ENCODE measurements around the gene LDLRAD4.

The LDLRAD4 gene

GRCh38 chr18:13430663-13431062, 212.1 kb downstream of the LDLRAD4 start:
- DNase-seq (ENCODE audit: low read depth): no peak

GRCh38 chr18:13431886-13432285, 213.3 kb downstream of the LDLRAD4 start:
- no peak for DNase-seq (ENCODE audit: low read depth)

DNA sequence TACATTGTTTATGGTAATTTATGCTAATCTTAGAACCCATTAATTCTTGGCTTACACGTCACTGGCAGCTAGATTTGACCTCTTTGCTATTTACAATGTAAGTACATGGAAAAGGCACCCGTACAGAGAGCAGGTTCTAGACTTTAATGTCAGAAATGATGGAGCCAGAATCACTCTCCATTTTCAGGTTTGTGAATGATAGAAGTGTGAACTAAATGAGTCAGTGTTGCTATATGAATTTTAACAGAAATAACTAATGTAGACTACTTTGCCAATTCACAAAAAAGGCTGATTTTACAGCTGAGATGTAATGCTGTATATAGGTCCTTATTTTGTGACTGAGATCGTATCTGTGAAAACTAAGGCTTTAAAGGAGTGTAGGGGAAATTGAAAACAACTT, 214.6 kb downstream of the LDLRAD4 start:
- no peak for DNase-seq (ENCODE audit: low read depth)

GRCh38 chr18:13433685-13434084, 215.1 kb downstream of the LDLRAD4 start:
- no peak for DNase-seq (ENCODE audit: low read depth)

DNA sequence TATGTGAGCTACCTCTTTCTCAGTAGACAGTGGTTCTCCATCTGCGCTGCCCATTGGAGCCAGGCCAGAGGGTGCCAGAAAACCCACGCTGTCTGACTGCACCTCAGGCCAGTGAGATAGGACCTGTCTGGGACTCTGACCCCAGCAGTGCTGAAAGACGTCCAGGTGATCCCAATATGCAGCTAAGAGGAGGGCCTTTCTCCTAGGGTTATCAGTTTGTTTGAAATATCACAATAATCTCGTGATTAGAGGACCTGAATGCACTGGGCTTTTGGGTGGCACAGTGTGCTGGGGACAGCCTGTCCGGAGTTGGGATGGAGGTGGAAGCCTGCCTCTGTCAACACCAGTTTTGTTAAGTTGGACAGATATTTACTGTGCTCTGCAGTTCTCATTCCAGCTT, 216.3 kb downstream of the LDLRAD4 start:
- no peak for DNase-seq (ENCODE audit: low read depth)

DNA sequence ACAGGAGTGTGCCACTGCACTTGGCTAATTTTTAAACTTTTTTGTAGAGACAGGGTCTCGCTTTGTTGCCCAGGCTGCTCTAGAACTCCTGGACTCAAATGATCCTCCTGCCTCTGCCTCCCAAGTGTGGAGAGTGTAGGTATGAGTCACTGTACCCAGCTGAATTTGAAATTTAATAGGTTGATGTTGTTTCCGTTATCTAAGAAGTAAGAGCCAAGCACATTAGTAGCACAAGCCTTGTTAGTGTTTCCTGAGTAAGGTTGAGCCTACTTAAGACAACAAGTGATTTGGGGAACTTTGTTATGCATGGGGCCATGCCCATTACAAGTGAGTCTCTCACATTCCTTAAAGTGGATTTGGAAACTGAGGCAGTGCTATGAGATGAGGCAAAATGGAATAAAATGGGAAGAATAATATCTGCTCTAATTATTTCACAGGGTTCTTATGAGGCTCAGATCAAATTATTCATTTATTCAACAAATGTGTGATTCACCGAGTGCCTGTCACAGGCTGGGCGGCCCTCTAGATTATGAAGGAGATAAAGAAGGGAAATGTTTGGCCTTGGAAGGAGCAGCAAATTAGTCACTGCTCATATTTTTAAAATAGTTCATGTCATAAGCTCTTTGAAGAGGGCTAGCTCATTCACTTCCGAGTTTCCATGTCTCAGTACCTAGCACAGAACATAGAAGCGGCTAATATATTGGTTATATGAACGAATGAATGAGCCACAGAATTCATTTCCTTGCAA, 217.2 kb downstream of the LDLRAD4 start:
- no peak for DNase-seq (ENCODE audit: low read depth)

DNA sequence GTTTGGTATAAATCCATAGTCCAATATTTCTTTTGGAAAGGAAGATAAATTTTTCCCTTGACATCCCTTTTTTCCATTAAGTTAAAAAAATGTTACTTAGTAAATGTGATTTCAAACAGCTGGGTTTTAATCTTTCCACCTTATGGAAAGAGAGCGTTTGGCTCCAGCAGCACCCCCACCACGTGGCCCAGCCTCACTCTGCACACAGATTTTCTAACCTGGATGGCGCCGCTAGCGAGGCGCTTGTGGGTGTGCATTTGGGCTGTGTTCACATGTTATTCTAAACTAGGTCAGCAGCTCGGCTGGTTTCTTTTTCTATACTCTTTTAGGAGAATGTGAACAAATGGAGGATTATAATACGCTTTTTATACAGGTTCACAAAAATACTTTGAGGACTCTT, 218.0 kb downstream of the LDLRAD4 start:
- no peak for DNase-seq (ENCODE audit: low read depth)

- DNase-seq (ENCODE audit: low read depth): no peak
Measured at GRCh38 chr18:13437034-13437433, 218.5 kb downstream of the LDLRAD4 start.

DNA sequence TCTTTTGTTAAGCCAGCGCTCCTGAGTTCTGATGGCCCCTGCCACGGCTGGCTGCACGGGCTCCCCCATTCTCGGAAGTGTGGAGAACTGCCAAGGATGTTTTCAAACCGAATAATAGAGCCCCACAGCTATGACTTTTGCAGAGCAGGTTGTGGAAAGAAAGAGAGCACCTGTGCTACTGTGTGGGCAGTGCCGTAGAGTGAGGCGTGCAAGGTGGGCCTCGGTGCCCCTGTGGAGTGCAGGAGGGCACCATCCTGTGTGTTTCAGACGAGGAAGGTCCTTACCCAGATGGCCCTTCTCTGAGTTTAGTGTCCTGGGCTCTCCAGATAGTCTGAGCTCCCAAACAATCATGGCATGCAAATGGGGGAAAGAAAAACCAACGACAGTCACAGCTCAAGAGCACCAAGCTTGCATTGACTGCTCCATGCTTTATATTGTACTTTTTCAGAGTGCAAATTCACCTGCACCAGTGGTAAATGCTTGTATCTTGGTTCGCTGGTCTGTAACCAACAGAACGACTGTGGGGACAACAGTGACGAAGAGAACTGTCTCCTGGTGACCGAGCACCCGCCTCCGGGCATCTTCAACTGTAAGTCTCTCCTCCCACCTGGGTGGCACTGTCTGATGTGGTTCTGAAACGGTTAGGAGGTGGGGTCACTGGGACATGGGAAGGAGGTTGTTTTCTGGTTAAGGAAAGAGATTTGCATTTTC, 219.4 kb downstream of the LDLRAD4 start:
- DNase-seq (ENCODE audit: low read depth): no peak

GRCh38 chr18:13438507-13439056, 220.0 kb downstream of the LDLRAD4 start:
- DNase-seq (ENCODE audit: low read depth): no peak

DNA sequence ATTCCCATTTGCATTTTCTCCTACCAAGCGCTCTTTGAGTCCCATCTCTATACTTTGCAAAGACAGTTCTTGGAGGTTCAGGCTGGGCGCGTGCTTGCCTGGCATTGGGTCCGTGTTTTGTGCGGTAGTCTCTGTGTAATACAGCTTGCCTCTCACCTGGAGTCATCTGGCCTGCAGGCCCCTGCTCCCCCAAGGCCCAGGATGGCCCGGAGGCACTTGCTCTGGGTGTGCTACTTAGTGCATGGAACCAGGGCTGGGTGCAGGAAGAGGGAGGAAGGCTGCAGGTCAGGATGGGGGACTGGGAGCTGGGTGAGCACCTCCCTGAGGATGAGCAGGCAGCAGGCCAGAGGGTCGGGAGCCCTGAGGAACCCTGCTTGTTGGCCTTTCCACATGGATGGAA, 220.9 kb downstream of the LDLRAD4 start:
- DNase-seq (ENCODE audit: low read depth): no peak

- no peak for DNase-seq (ENCODE audit: low read depth)
Measured at GRCh38 chr18:13440277-13441248, 222.0 kb downstream of the LDLRAD4 start.

DNA sequence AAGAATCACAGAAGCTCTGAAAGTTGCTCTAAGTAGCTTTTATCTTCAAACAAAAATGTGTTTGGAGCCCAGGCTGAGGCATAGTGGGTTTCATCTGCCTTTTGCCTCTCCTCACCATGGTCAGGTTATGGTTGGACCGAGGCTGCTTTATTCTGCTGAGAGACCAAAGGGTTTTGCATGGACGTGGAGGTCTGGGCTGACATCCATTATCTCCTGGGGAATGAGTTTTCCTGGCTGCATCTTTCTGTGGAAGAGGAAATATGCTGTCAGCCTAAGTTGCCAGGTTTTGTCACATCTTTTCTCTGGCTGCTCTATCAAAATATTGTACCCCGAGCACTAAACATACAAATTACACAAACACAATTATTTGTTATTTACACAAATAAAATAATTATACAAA, 223.2 kb downstream of the LDLRAD4 start:
- no peak for DNase-seq (ENCODE audit: low read depth)

DNA sequence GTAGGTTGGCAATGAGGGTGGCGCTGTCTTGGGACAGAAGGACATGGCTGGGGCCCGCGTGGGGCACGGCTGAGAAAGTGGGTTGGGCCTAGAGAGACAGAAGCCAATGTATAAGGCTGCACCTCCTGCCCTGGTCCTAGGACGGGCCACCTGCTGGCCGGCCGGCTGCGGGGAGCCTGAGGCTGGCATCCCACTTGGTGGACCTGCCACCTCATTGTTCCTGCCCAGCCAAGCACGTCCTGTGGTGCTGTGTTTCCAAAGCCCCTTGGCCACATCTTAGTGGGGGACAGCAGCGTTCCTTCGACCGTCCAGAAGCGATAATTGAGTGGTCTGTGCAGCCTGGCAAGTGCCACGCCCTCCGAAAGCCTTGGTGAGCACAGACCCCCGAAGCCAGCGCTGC, 223.9 kb downstream of the LDLRAD4 start:
- DNase-seq (ENCODE audit: low read depth): no peak

GRCh38 chr18:13443552-13443951, 225.0 kb downstream of the LDLRAD4 start:
- no peak for DNase-seq (ENCODE audit: low read depth)

- no peak for DNase-seq (ENCODE audit: low read depth)
Measured at GRCh38 chr18:13444430-13445240, 226.1 kb downstream of the LDLRAD4 start.

GRCh38 chr18:13445241-13445897, 226.8 kb downstream of the LDLRAD4 start:
- DNase-seq (ENCODE audit: low read depth): no peak

DNA sequence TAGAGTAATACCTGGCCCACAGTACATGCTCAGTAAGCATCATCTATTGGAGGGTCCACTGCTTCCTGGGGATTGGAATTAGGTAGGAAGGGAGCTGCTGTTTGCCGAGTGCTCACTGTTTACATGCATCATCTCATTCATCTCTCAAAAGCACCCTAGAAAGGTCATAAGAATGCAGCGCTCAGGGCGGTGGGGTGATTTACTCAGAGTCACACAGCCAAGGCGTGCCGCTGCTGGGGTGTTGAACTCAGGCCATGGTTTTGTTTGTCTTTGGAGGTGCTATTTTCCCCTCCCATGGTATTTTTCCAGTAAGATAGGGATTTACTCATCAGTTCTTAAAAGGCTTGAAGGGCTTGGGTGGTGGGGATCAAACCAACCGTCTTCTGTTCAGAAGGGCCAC, 227.5 kb downstream of the LDLRAD4 start:
- no peak for DNase-seq (ENCODE audit: low read depth)

DNA sequence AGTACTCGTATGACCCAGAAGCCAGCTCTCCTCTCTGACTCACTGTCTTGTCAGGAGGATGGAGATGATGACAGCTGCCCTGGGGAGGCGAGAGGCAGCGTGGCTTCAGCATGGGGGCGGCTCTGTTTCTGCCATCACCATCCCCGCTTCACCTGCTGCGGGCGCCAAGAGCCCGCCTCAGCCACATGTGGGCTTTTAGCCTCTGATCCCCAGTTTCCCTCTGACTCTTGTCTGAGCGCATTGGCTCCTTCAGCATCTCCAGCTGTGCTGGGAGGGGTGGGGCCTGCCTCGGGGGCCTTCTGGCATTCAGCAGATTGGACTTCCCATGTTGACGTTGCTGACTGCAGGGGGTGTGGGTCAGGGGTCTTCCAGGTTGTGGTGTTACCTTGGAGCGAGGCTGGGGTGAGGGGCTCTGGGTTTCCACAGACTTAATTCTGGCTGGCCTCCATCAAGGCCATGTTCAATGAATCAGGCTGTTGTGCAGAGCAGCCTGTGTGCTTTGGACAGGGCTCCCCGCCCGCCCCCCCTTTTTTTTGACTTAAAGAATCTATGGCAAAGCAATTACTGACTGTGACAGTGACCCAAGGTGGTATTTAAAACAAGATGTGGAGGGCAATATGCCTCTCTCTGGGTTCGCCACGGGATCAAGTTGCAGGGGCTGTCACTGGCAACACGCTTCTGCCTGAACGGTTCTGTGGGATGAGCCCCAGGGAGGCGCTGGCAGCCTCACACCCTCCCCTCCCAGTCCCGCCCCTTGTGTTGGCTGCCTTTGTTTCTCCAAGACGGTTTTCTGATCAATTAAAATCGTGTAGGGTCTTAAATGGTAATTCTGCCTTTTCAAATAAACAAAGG, 228.3 kb downstream of the LDLRAD4 start:
- DNase-seq (ENCODE audit: low read depth): no peak
